GM06990 (cell line): Measurements from ENCODE around the gene CNTNAP2.
A peak's percentile ranks its signal among the peaks of the same experiment; 100 is the strongest.

Experiments
- DNase-seq: peaks from one replicate; pipeline ENCODE4 v3.0.0-alpha.2; 2011; ENCODE audit not compliant: insufficient read length; ENCODE audit errors: extremely low read depth
- H3K27me3 ChIP-seq: replicated peaks from 2 replicates; pipeline ENCODE4 v1.6.0; 2011; ENCODE audit warnings: low read length; ENCODE audit not compliant: control insufficient read depth, insufficient read depth
- H3K36me3 ChIP-seq: 2 replicates; pipeline ENCODE4 v1.5.1; 2011; ENCODE audit warnings: low read length; ENCODE audit not compliant: control insufficient read depth, insufficient read depth
- H3K4me3 ChIP-seq: replicated peaks from 2 replicates; pipeline ENCODE4 v1.5.1; 2011; ENCODE audit warnings: low read depth, mild to moderate bottlenecking, control low read depth, low read length
- TF ChIP-seq, protein P1 (sequence below): IDR thresholded peaks from 2 replicates; pipeline ENCODE4 v1.5.1; 2011; ENCODE audit warnings: low read length, control low read depth, mild to moderate bottlenecking, inconsistent platforms; ENCODE audit not compliant: insufficient read depth, poor library complexity, severe bottlenecking

CNTNAP2 gene

DNA sequence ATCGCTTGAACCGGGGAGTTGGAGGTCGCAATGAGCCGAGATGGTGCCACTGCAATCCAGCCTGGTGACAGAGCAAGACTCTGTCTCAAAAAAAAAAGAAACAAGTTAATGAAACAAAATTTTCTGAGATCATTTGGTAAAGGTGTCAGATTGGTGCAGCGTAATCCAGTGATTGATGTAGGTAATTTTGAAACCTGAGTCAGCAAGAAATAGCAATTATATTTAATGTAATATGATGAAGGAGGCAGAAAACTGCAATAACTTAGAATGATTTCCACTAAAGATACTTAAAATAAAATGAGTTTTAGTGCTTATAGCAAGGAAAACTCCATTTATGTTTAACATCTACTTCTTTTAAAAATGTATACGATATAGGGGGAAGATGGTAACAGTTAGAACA is 1424.1 kb downstream of the CNTNAP2 start:
- Histone ChIP-seq H3K4me3 (no peak overlapping the region), H3K36me3 (no peaks in the 10 kb centered on the region), H3K27me3 (no peaks in the 10 kb centered on the region)
- no peak for DNase-seq
- TF ChIP-seq, protein P1, sequence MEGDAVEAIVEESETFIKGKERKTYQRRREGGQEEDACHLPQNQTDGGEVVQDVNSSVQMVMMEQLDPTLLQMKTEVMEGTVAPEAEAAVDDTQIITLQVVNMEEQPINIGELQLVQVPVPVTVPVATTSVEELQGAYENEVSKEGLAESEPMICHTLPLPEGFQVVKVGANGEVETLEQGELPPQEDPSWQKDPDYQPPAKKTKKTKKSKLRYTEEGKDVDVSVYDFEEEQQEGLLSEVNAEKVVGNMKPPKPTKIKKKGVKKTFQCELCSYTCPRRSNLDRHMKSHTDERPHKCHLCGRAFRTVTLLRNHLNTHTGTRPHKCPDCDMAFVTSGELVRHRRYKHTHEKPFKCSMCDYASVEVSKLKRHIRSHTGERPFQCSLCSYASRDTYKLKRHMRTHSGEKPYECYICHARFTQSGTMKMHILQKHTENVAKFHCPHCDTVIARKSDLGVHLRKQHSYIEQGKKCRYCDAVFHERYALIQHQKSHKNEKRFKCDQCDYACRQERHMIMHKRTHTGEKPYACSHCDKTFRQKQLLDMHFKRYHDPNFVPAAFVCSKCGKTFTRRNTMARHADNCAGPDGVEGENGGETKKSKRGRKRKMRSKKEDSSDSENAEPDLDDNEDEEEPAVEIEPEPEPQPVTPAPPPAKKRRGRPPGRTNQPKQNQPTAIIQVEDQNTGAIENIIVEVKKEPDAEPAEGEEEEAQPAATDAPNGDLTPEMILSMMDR, result no peak

DNA sequence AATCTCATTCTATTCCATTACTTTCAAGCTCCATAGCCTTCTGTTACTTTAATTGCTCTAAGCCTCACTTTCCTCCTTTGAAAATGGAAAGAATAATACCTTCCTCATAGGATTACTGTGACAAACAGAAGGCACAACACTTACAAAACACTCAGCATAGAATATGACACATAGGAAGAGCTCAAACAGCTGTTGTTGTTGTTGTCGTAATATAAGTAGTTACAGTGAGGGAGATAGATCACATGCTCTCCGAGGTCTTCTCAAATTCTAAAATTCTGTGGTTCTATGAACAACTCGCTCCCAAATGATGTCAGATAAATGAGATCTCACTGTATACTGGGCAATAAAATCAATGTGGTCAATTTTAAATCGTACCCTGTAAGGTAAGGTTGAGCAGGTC is 1424.7 kb downstream of the CNTNAP2 start:
- no peaks in the 10 kb centered on the region for H3K36me3 ChIP-seq
- no peak for DNase-seq
- TF ChIP-seq, protein P1, result no peak
- no peaks in the 10 kb centered on the region for H3K27me3 ChIP-seq
- no peak overlapping the region for H3K4me3 ChIP-seq

DNA sequence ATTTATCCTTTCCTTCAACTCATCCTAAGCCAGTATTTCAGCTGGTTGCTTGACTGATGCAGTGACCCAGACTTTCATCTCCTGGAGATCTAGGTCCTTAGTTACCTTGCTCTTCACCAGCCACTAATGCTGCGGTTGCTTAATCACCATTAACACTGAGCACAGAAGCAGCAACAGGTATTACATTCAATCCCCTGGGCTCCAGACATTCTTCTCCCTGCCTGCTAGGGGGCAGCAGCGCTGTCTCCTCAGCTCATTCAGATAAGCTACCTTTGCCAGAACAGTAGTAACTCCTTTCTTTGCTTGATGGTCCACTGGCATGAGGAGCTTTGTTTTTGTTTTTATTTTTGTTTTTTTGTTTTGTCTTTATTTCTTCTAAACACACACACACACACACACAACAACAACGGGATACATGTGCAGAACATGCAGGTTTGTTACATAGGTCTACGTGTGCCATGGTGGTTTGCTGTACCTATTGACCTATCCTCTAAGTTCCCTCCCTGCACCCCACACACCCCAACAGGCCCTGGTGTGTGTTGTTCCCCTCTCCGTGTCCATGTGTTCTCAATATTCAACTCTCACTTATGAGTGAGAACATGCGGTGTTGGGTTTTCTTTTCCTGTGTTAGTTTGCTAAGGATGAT is 1430.8 kb downstream of the CNTNAP2 start:
- H3K36me3 ChIP-seq, result no peaks in the 10 kb centered on the region
- TF ChIP-seq, protein P1, result peak; percentile 44
- no peak for DNase-seq
- H3K4me3 ChIP-seq, result no peak overlapping the region
- H3K27me3 ChIP-seq, result no peaks in the 10 kb centered on the region

DNA sequence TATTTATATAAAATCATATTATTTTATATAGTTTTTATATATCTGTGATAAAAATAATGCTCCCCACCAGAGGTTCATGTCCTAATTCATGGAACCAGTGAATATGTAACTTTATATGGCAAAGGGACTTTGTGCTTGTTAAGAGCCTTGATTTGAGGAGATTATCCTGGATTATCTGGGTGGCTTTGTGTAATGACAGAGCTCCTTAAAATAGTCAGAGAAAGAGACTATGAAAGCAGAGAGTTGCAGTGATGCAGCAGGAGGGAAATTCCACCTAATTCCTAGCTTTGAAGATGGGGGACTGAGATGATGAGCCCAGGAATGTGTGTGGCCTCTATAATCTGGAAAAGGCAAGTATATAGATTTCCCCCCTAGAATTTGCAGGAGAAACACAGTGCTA is 1439.7 kb downstream of the CNTNAP2 start:
- DNase-seq, result no peak
- H3K4me3 ChIP-seq, result no peak overlapping the region
- TF ChIP-seq, protein P1, result no peak

DNA sequence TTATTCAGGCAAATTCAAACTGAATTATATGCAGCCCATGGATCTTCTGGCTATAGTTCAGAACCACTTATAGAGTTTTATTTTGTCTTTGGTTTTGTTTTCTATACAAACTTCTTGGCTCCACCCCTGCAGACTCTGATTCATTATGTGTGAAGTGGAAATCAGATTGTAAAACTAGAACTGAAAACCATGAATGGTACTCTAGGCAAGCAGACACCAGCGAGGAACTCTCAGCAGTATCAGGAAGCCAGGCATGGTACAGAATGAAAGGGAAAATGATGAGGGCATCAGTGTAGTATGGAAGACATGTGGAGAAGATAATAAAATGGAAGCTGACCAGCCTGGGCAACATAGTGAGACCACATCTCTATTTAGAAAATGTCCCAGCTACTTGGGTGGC is 1447.1 kb downstream of the CNTNAP2 start:
- no peak overlapping the region for H3K4me3 ChIP-seq
- H3K36me3 ChIP-seq, result no peaks in the 10 kb centered on the region
- no peaks in the 10 kb centered on the region for H3K27me3 ChIP-seq
- no peak for DNase-seq
- TF ChIP-seq, protein P1, result no peak

More for the DNA sequence above, 1439.7 kb downstream of the CNTNAP2 start:
- H3K27me3 ChIP-seq, result no peaks in the 10 kb centered on the region
- no peaks in the 10 kb centered on the region for H3K36me3 ChIP-seq
